Liver (tissue), 3 donors: ENCODE data around the gene TEDC2.

Source experiments
- ATF3 ChIP-seq: IDR thresholded peaks from 2 replicates; pipeline ENCODE4 v1.6.1; 2016; ENCODE audit warnings: antibody characterized with exemption
- CTCF ChIP-seq: fragments of 150-350 bp; IDR thresholded peaks from 2 replicates; pipeline ENCODE4 v1.5.1; 2017; ENCODE audit warnings: improper control_type of control experiment, low read depth, low read length; ENCODE audit not compliant: missing input control
- EGR1 ChIP-seq, 2 donors: IDR thresholded peaks; 2 replicates each; pipeline ENCODE4 v1.6.1; 2016 to 2018; ENCODE audit warnings: antibody characterized with exemption in 2 of 2, low read depth in 2 of 2
- GABPA ChIP-seq, 2 donors: IDR thresholded peaks in 1 of 2; conservative IDR thresholded peaks in 1 of 2; 2 replicates each; pipeline ENCODE4 v1.6.1; 2016; ENCODE audit warnings: antibody characterized with exemption in 2 of 2, mild to moderate bottlenecking in 1 of 2, moderate library complexity in 1 of 2
- HNF4G ChIP-seq: IDR thresholded peaks from 2 replicates; pipeline ENCODE4 v1.6.1; 2016; ENCODE audit warnings: antibody characterized with exemption
- RAD21 ChIP-seq, 2 donors: IDR thresholded peaks; 2 replicates each; pipeline ENCODE4 v1.6.1; 2016; ENCODE audit warnings: antibody characterized with exemption in 2 of 2, mild to moderate bottlenecking in 2 of 2
- YY1 ChIP-seq: IDR thresholded peaks from 2 replicates; pipeline ENCODE4 v1.6.1; 2016; ENCODE audit warnings: antibody characterized with exemption, mild to moderate bottlenecking
- TF ChIP-seq, protein P1 (sequence below): IDR thresholded peaks from 2 replicates; pipeline ENCODE4 v1.6.1; 2016; ENCODE audit warnings: antibody characterized with exemption
- TF ChIP-seq, protein P2 (sequence below): IDR thresholded peaks from 2 replicates; pipeline ENCODE4 v1.6.1; 2016; ENCODE audit warnings: antibody characterized with exemption
- donor health status: healthy.
- donor health status: healthy.

- TF ChIP-seq CTCF (no peak), RAD21 (IDR thresholded peaks at IDR 0.05) (no peak), ATF3 (no peak), HNF4G (no peak), GABPA (IDR thresholded peaks at IDR 0.05 in 1 of 2, conservative IDR thresholded peaks at IDR 0.05 in 1 of 2) (no peak), YY1 (no peak), EGR1 (IDR thresholded peaks at IDR 0.05; ENCODE audit: low read depth in 2 of 2) (no peak)
- TF ChIP-seq, protein P1, sequence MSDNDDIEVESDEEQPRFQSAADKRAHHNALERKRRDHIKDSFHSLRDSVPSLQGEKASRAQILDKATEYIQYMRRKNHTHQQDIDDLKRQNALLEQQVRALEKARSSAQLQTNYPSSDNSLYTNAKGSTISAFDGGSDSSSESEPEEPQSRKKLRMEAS, result no peak
- TF ChIP-seq, protein P2, sequence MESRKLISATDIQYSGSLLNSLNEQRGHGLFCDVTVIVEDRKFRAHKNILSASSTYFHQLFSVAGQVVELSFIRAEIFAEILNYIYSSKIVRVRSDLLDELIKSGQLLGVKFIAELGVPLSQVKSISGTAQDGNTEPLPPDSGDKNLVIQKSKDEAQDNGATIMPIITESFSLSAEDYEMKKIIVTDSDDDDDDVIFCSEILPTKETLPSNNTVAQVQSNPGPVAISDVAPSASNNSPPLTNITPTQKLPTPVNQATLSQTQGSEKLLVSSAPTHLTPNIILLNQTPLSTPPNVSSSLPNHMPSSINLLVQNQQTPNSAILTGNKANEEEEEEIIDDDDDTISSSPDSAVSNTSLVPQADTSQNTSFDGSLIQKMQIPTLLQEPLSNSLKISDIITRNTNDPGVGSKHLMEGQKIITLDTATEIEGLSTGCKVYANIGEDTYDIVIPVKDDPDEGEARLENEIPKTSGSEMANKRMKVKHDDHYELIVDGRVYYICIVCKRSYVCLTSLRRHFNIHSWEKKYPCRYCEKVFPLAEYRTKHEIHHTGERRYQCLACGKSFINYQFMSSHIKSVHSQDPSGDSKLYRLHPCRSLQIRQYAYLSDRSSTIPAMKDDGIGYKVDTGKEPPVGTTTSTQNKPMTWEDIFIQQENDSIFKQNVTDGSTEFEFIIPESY, result no peak
Measured at GRCh38 chr16:2460391-2460713, 443 bp downstream of the TEDC2 start.
